Smooth muscle cell (in vitro differentiated cells): ENCODE results near the gene GALNT12. TPM values are rescaled to one million over a fixed set of nuclear protein-coding genes. Genes with fewer than 3 reads are reported as not detected.

Experiments used
- DNase-seq: peaks from one replicate; lab custom pipeline; 2025; ENCODE audit not compliant: unreplicated experiment; lab: John Stamatoyannopoulos, UW
- H2AFZ ChIP-seq: fragments of 200-600 bp; sonication (generic); 2 replicates; pipeline ENCODE4 v1.6.0; 2016; ENCODE audit warnings: antibody characterized with exemption, low read depth, mild to moderate bottlenecking
- H3F3A ChIP-seq: fragments of 200-600 bp; sonication (generic); 2 replicates; pipeline ENCODE4 v1.6.0; 2017; ENCODE audit warnings: antibody characterized with exemption, low read depth
- H3K27ac ChIP-seq: fragments of 200-600 bp; sonication (generic); 2 replicates; pipeline ENCODE4 v1.5.1; 2016; ENCODE audit warnings: low read depth, mild to moderate bottlenecking
- H3K27me3 ChIP-seq: fragments of 200-600 bp; sonication (generic); 2 replicates; pipeline ENCODE4 v1.6.1; 2016; ENCODE audit warnings: low read depth, mild to moderate bottlenecking
- H3K36me3 ChIP-seq: fragments of 200-600 bp; sonication (generic); 2 replicates; pipeline ENCODE4 v1.5.1; 2016; ENCODE audit warnings: low read depth
- H3K4me1 ChIP-seq: fragments of 200-600 bp; sonication (generic); 2 replicates; pipeline ENCODE4 v1.5.1; 2016; ENCODE audit warnings: low read depth
- H3K4me2 ChIP-seq: fragments of 200-600 bp; sonication (generic); 2 replicates; pipeline ENCODE4 v1.6.0; 2016; ENCODE audit warnings: mild to moderate bottlenecking
- H3K4me3 ChIP-seq: fragments of 200-600 bp; sonication (generic); 2 replicates; pipeline ENCODE4 v1.5.1; 2016; ENCODE audit warnings: mild to moderate bottlenecking
- H3K79me2 ChIP-seq: fragments of 200-600 bp; sonication (generic); 2 replicates; pipeline ENCODE4 v1.6.0; 2016; ENCODE audit warnings: low read depth, mild to moderate bottlenecking
- H3K9ac ChIP-seq: fragments of 200-600 bp; sonication (generic); 2 replicates; pipeline ENCODE4 v1.6.0; 2016; ENCODE audit warnings: low read depth
- H3K9me3 ChIP-seq: fragments of 200-600 bp; sonication (generic); replicated peaks from 2 replicates; pipeline ENCODE4 v1.5.1; 2016; ENCODE audit warnings: low read depth
- H4K20me1 ChIP-seq: fragments of 200-600 bp; sonication (generic); 2 replicates; pipeline ENCODE4 v1.6.0; 2016; ENCODE audit warnings: low read depth
- CTCF ChIP-seq: fragments of 200-600 bp; sonication (generic); IDR thresholded peaks from 2 replicates; pipeline ENCODE4 v1.5.1; 2017; ENCODE audit warnings: borderline replicate concordance, mild to moderate bottlenecking, antibody characterized with exemption; ENCODE audit not compliant: insufficient read depth, poor library complexity, severe bottlenecking
- WGBS: methylation state at CpG from one replicate; pipeline ENCODE4 v1.1.7; 2016; ENCODE audit warnings: low lambda C conversion rate; 5-methylcytosine and 5-hydroxymethylcytosine counted together
- polyA plus RNA-seq: library from polyadenylated mRNA; unstranded; fragments of >200 nt; fragmentation: Nextera tagmentation; extraction: Ambion mirVana; gene quantifications from 2 replicates; pipeline ENCODE4 v1.2.1, GENCODE V29; 2016
- total RNA-seq: library from RNA; depleted of rRNA; stranded (reverse); fragments of >200 nt; gene quantifications from 2 replicates; pipeline ENCODE4 v1.2.3, GENCODE V29; 2014

GALNT12 gene
- total and polyA plus RNA-seq, 2 experiments from 2014 or later: 1.7 to 4.0 TPM

DNA sequence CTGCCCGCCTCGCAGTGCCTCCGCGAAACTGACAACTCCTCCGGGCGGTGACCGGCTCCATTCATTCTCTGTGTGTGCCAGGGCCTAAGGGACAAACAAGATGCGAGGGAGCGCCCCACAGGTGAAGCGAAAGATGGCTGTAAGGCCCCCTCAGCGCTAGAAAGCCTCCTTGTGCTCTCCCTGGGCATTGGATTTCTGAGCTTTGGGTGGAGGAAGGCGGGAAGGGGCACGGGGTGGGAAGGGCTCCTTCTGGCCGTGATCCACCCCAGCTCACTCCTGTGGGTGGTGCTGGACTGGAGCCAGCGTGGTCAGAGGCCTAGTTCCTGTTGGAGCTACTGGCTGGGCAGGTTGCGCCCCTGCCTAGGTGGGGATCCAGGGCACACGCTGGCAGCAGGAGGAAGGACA lies 943 bp downstream of the GALNT12 start:
- no peak for TF ChIP-seq CTCF
- Histone ChIP-seq H3K79me2 (no peaks in the 10 kb centered on the region), H3K27ac (no peak overlapping the region), H3K27me3 (peaks cover 25% of the 10 kb centered on the region), H3K9me3 (no peaks in the 10 kb centered on the region), H4K20me1 (no peaks in the 10 kb centered on the region), H3K4me1 (peaks cover 29% of the 10 kb centered on the region), H3F3A (peaks cover 8% of the 10 kb centered on the region), H3K4me2 (peak overlapping the region; percentile 99), H2AFZ (peak overlapping the region; percentile 77), H3K36me3 (no peaks in the 10 kb centered on the region), H3K9ac (no peak overlapping the region), H3K4me3 (peak overlapping the region; percentile 60)
- DNase-seq: no peak
- WGBS: 54% methylated on average over 16 of the region's 17 CpGs

- peaks cover 29% of the 10 kb centered on the region for H3K4me1 ChIP-seq
- peaks cover 8% of the 10 kb centered on the region for H3F3A ChIP-seq
- no peaks in the 10 kb centered on the region for H3K36me3 ChIP-seq
- H3K4me2 ChIP-seq: no peak overlapping the region
- no peak for TF ChIP-seq CTCF
- H3K79me2 ChIP-seq: no peaks in the 10 kb centered on the region
- H3K9me3 ChIP-seq: no peaks in the 10 kb centered on the region
- H2AFZ ChIP-seq: no peak overlapping the region
- no peak overlapping the region for H3K4me3 ChIP-seq
- peaks cover 21% of the 10 kb centered on the region for H3K27me3 ChIP-seq
- H3K27ac ChIP-seq: no peak overlapping the region
- WGBS: 73% methylated on average over 2 of the region's 2 CpGs
- H4K20me1 ChIP-seq: no peaks in the 10 kb centered on the region
- H3K9ac ChIP-seq: no peak overlapping the region
- no peak for DNase-seq
Observed at GRCh38 chr9:98808875-98809274, 1.4 kb downstream of the GALNT12 start.

- peaks cover 29% of the 10 kb centered on the region for H3K4me1 ChIP-seq
- H3K79me2 ChIP-seq: no peaks in the 10 kb centered on the region
- no peak overlapping the region for H3K4me3 ChIP-seq
- H3K36me3 ChIP-seq: no peaks in the 10 kb centered on the region
- no peaks in the 10 kb centered on the region for H4K20me1 ChIP-seq
- 73% methylated on average over 9 of the region's 9 CpGs for WGBS
- peaks cover 17% of the 10 kb centered on the region for H3K27me3 ChIP-seq
- no peak overlapping the region for H2AFZ ChIP-seq
- H3K27ac ChIP-seq: no peak overlapping the region
- TF ChIP-seq CTCF: no peak
- H3K9ac ChIP-seq: no peak overlapping the region
- no peak for DNase-seq
- H3F3A ChIP-seq: peaks cover 8% of the 10 kb centered on the region
- no peak overlapping the region for H3K4me2 ChIP-seq
- H3K9me3 ChIP-seq: no peaks in the 10 kb centered on the region
Observed at GRCh38 chr9:98809311-98810101, 2.0 kb downstream of the GALNT12 start.
